K562 (cell line): Measurements from ENCODE around the gene PIP5K1B. TPM values are rescaled to one million over a fixed set of nuclear protein-coding genes. Genes with fewer than 3 reads are reported as not detected.

Experiments used
- CTBP1 ChIP-seq: fragments of 450-650 bp; IDR thresholded peaks from 2 replicates; pipeline ENCODE4 v1.6.1; 2016; ENCODE audit warnings: borderline replicate concordance
- DLX4 ChIP-seq: fragments of 250-450 bp; sonication (Bioruptor Pico); IDR thresholded peaks from 2 replicates; pipeline ENCODE4 v1.6.1; 2021; ENCODE audit warnings: mild to moderate bottlenecking
- PBX2 ChIP-seq, 2 experiments: IDR thresholded peaks in 1 of 2; conservative IDR thresholded peaks in 1 of 2; 2 replicates each; pipeline ENCODE4 v1.6.1; 2016; ENCODE audit warnings: low read depth in 2 of 2, mild to moderate bottlenecking in 1 of 2, missing compliant biosample characterization in 1 of 2, missing genetic modification characterization in 1 of 2, moderate library complexity in 1 of 2
- SMAD1 ChIP-seq: fragments of 150-350 bp; IDR thresholded peaks from 2 replicates; pipeline ENCODE4 v1.6.1; 2014; ENCODE audit warnings: low read length, low read depth; ENCODE audit not compliant: partially characterized antibody
- ZNF431 ChIP-seq: sonication (generic); formaldehyde crosslinking; IDR thresholded peaks from 2 replicates; pipeline ENCODE4 v1.8.0; 2022; ENCODE audit warnings: mild to moderate bottlenecking, missing genetic modification reagents
- ZNF592 ChIP-seq: fragments of 450-650 bp; IDR thresholded peaks from 2 replicates; pipeline ENCODE4 v1.6.1; 2017; ENCODE audit warnings: antibody characterized with exemption, mild to moderate bottlenecking
- ZNF668 ChIP-seq: fragments of 250-450 bp; sonication (Bioruptor Pico); IDR thresholded peaks from 2 replicates; pipeline ENCODE4 v1.8.0; 2022; ENCODE audit warnings: mild to moderate bottlenecking, inconsistent platforms
- ZNF695 ChIP-seq: fragments of 450-650 bp; formaldehyde crosslinking; IDR thresholded peaks from 2 replicates; pipeline ENCODE4 v1.4.0; 2020; ENCODE audit warnings: mild to moderate bottlenecking, moderate library complexity
- polyA plus RNA-seq, 8 experiments: library from polyadenylated mRNA; depleted of rRNA in 4 of 8; stranded (reverse) in 5 of 8; unstranded in 3 of 8; fragments of >200 nt; fragmentation: Nextera tagmentation in 2 of 8; fragmentation: Illumina TruSeq in 1 of 8; extraction: Ambion mirVana in 2 of 8; extraction: Trizol in 1 of 8; gene quantifications; 2 replicates each; pipeline versions ENCODE4 v1.2.1 to v1.2.3, GENCODE V29; 2011 to 2014; ENCODE audit warnings: inconsistent platforms in 1 of 8, missing spikeins in 1 of 8
- total RNA-seq, 7 experiments: library from RNA; depleted of rRNA in 6 of 7; stranded (reverse); fragments of >200 nt in 6 of 7; fragmentation: Illumina TruSeq in 2 of 7; extraction: Trizol in 2 of 7; gene quantifications; 2 replicates each; pipeline versions ENCODE4 v1.2.1 to v1.2.3, GENCODE V29; 2011 to 2021; ENCODE audit warnings: low replicate concordance in 1 of 7

PIP5K1B gene
- total and polyA plus RNA-seq, 9 of the 15 experiments (the other 6 are each of a cell fraction or from before 2014, with no cell fraction given): 3.1 to 12.9 (median 7.4) TPM

- TF ChIP-seq PBX2 (CRISPR knock-in tag; IDR thresholded peaks at IDR 0.05; ENCODE audit: low read depth) (no peak), PBX2 (tag; conservative IDR thresholded peaks at IDR 0.05; ENCODE audit: low read depth) (no peak), ZNF431 (CRISPR knock-in tag) (no peak), ZNF668 (CRISPR knock-in tag) (no peak), CTBP1 (no peak), SMAD1 (no peak), ZNF592 (peak; percentile 73), DLX4 (no peak), ZNF695 (CRISPR knock-in tag) (no peak)
Observed at GRCh38 chr9:68974901-68975300, 269.9 kb downstream of the PIP5K1B start (continued).
